ENCODE data around the gene CEP120.

DNA sequence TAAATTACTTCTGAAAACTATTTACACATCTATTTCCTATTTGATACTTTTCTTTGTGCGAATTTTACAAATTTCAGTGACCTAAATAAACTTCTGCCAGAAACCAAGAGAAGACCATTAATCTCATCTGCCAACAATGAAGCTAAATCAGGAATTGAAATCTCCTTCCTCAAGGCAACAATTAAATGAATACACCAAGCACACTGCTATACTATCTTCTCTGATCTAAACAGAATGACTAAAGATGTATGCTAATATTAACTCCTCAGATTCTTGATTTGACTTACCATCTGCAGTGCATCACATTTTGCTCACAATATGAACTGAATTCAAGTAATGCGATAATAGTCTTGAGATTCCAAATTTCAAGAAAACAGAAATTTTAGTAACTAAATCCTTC, 82.3 kb downstream of the CEP120 start:
- TF ChIP-seq CTCF (IDR thresholded peaks at IDR 0.05) (no peak), POLR2AphosphoS5 (IDR thresholded peaks at IDR 0.05) (no peak)

Data from prostate gland (tissue), 2 donors.